ENCODE results near the gene ZSCAN21.
A peak's percentile ranks its signal among the peaks of the same experiment; 100 is the strongest.

Gene ZSCAN21

GRCh38 chr7:100099452-100099851 is 49.9 kb downstream of the ZSCAN21 start:
- no peak for DNase-seq (ENCODE audit: low read depth in 2 of 2)

DNA sequence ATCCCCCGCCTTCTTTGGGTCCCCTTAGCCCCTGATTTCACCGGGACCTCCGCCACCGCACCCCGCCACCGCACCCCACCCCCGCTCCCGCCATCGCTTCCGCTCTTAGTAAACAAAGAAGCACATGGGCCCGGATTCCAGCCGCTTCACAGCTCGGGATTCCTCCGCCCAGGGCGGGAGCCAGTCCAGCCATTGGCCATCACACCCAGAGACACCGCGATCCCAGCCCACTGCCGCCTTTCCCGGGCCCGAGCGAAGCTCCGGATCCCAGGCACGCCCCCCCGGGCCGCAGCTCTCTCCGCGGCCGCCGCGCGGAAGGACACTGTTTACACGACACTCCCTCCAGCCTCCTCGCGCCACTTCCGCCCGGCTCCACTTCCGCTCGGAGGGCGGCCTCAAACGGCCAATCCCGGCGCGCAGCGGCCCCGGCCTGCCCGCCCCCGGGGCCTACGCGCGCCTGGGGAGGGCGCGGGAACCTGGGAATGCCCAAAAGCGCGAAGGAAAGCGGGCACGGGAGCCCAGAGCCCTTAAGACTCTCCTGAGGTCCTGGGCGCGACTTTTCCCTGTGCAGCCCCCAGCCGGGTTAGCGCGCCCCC is 50.9 kb downstream of the ZSCAN21 start:
- DNase-seq (ENCODE audit: low read depth in 2 of 2) = peak; percentile 65 to 73

GRCh38 chr7:100101016-100101862 is 51.7 kb downstream of the ZSCAN21 start, which contains the start of the genes AP4M1 and MCM7:
AP4M1 (plus strand) TSS chr7:100101643; CDS start chr7:100101715, 72 bp downstream.
MCM7 (minus strand) TSS chr7:100101397; CDS start chr7:100101294, 103 bp downstream.
- peak; percentile 89 to 92 for DNase-seq (ENCODE audit: low read depth in 2 of 2)

DNA sequence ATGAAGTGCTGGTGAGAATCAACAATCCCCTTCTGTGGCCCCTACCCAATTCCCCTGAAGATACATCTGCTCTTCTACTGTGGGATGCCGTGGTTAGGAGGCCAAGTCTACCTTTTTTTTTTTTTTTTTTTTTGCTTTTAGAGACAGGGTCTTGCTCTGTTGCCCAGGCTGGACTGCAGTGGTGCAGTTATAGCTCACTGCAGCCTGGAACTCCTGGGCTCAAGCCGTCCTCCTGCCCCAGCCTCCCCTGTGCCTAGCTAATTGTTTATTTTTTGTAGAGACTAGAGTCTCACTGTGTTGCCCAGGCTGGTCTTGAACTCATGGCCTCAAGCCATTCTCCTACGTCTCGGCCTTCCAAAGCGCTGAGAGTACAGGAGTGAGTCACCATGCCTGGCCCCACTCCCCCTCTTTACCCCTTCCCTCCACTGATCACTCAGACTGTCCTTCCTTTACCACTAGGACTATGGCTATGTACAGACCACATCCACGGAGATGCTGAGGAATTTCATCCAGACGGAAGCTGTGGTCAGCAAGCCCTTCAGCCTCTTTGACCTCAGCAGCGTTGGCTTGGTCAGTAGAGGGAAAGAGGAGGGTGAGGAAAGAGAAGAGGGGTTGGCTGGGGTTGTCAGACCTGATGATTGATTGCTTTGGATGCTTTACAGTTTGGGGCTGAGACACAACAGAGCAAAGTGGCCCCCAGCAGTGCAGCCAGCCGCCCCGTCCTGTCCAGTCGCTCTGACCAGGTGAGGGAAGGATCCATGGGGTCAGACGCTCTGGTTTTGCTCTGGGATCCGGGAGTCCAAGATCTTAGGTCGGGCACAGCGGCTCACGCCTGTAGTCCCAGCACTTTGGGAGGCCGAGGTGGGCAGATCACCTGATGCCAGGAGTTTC is 53.6 kb downstream of the ZSCAN21 start:
- DNase-seq (ENCODE audit: low read depth in 2 of 2) = no peak

DNA sequence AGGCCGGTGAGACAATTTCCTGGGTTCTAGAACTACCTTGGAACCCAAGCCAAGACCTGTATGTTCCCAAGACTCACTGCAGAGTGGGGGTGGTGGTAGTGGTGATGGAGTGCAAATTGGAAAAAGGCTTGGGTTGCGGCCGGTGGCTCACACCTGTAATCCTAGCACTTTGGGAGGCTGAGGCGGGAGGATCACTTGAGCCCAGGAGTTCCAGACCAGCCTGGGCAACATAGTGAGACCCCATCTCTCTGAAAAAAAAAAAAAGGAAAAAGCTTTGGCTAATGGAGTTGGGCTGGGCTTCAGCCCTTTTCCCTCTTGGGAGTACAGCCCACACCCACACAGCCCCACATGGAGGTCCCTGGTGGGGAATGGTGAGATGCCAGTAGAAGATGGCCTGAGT is 56.0 kb downstream of the ZSCAN21 start:
- no peak for DNase-seq (ENCODE audit: low read depth in 2 of 2)

DNA sequence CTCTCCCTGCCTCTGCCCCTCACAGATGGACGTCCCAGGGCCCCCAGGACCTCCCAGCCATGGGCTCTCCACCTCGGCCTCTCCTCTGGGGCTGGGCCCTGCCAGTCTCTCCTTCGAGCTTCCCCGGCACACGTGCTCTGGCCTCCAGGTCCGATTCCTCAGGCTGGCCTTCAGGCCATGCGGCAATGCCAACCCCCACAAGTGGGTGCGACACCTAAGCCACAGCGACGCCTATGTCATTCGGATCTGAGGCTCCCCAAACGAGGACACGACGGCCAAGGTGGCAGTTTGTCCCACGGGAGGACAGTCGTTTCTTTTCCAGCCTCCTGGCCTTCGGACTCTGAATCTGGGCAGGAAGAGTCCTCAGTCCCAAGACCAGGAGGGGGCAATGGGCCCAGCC is 57.1 kb downstream of the ZSCAN21 start:
- no peak for DNase-seq (ENCODE audit: low read depth in 2 of 2)

GRCh38 chr7:100107125-100107737 is 57.7 kb downstream of the ZSCAN21 start:
- no peak for DNase-seq (ENCODE audit: low read depth in 2 of 2)

- DNase-seq (ENCODE audit: low read depth in 2 of 2) = no peak
Observed at GRCh38 chr7:100107890-100108289, 58.3 kb downstream of the ZSCAN21 start.

GRCh38 chr7:100109521-100110163 is 60.1 kb downstream of the ZSCAN21 start:
- DNase-seq (ENCODE audit: low read depth in 2 of 2) = no peak

DNA sequence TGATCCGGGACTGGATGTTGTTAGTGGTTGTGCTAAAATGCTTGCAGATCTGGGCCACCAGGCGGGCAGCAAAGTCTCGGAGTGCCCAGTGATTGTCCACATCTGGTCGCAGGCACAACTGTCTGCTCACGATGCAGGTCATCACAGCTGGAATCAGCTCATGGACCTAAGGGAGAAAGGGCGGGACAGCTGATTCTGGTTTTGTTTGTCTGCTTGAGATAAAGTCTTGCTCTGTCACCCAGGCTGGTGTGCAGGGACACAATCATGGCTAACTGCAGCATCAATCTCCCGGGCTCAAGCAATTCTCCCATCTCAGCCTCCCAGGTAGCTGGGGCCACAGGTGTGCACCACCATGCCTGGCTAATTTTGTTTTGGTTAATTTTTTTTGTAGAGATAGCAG is 61.6 kb downstream of the ZSCAN21 start:
- no peak for DNase-seq (ENCODE audit: low read depth in 2 of 2)

DNA sequence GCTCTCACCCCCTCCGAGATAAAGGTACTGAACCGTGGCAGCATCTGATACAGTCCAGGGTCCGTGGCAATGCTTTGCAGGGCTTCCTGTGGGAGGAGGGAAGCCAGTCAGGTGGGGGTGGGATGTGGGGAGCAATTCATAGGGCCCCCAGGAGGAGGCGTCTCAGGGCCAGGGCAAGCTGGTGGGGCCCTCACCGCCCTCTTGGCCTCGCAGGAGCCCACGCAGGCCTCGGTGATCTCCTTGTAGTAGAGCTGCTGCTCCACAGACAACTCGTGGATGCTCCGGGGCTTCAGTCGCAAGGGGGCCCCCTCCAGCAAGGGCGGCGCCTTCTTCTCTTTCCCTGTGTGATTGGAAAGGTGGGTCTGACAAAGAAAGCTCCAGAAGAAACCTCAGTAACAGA is 62.3 kb downstream of the ZSCAN21 start:
- no peak for DNase-seq (ENCODE audit: low read depth in 2 of 2)

Data from stimulated activated CD8-positive, alpha-beta memory T cell treated with anti-CD3 and anti-CD28 coated beads, Interleukin-2, amount 100 ng/mL, for 1 hour (primary cell).